Large intestine (tissue), 3 donors: ENCODE data around the gene CNDP1. TPM values are rescaled to one million over a fixed set of nuclear protein-coding genes. Genes with fewer than 3 reads are reported as not detected.
A peak's percentile ranks its signal among the peaks of the same experiment; 100 is the strongest.

ENCODE experiments used
- DNase-seq, 2 donors: peaks; one replicate each; pipeline versions ENCODE4 v3.0.0 to v3.0.0-alpha.2; 2013
- H3K27ac ChIP-seq: one replicate; pipeline ENCODE4 v1.5.1; 2013; ENCODE audit warnings: low read length
- H3K27me3 ChIP-seq: 2 replicates; pipeline ENCODE4 v1.6.1; 2013; ENCODE audit warnings: low read length; ENCODE audit not compliant: control insufficient read depth, insufficient read depth
- H3K36me3 ChIP-seq: 2 replicates; pipeline ENCODE4 v1.6.1; 2013; ENCODE audit warnings: low read length; ENCODE audit not compliant: control insufficient read depth, insufficient read depth
- H3K4me1 ChIP-seq: one replicate; pipeline ENCODE4 v1.6.1; 2013; ENCODE audit warnings: low read length; ENCODE audit not compliant: control insufficient read depth, insufficient read depth
- H3K4me3 ChIP-seq: one replicate; pipeline ENCODE4 v1.5.1; 2013; ENCODE audit warnings: low read length
- H3K9me3 ChIP-seq: one replicate; pipeline ENCODE4 v1.6.1; 2013; ENCODE audit warnings: mild to moderate bottlenecking, low read depth, low read length, moderate library complexity; ENCODE audit not compliant: control insufficient read depth
- whole genome bisulfite sequencing: methylation state at CpG from one replicate; pipeline ENCODE4 v1.1.5; 2013; ENCODE audit warnings: low lambda C conversion rate; ENCODE audit not compliant: insufficient coverage; 5-methylcytosine and 5-hydroxymethylcytosine counted together
- polyA plus RNA-seq: library from polyadenylated mRNA; unstranded; fragments of 120-200 nt; gene quantifications from one replicate; pipeline ENCODE4 v1.2.1, GENCODE V29; 2013

The CNDP1 gene
- polyA plus RNA-seq, 1 donor, result 0.27 TPM

GRCh38 chr18:74529811-74530583, 4.3 kb upstream of the CNDP1 start:
- no peak overlapping the region for H3K27ac ChIP-seq
- no CpG with 5 or more reads among the region's 25 CpGs for WGBS
- H3K9me3 ChIP-seq, result no peaks in the 10 kb centered on the region
- H3K36me3 ChIP-seq, result no peaks in the 10 kb centered on the region
- DNase-seq, result no peak
- no peak overlapping the region for H3K4me3 ChIP-seq
- H3K27me3 ChIP-seq, result no peaks in the 10 kb centered on the region
- H3K4me1 ChIP-seq, result peaks cover 11% of the 10 kb centered on the region

DNA sequence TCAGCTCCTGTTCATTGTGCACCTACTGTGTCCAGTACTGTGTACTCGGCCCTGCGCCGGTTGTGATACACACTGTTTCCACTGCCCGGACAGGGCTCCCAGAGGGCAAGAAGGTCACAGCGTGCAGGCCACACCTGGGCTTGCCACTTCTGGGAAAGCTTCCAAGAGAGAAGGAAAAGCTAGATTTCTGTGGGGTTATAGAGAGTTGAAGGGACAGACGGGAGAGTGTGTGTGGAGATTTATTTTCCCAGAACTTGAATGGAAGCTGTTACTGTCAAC, 3.8 kb upstream of the CNDP1 start:
- H3K27ac ChIP-seq, result no peak overlapping the region
- no peak for DNase-seq
- H3K4me1 ChIP-seq, result peaks cover 15% of the 10 kb centered on the region
- H3K27me3 ChIP-seq, result no peaks in the 10 kb centered on the region
- no CpG with 5 or more reads among the region's 6 CpGs for WGBS
- no peak overlapping the region for H3K4me3 ChIP-seq
- no peaks in the 10 kb centered on the region for H3K36me3 ChIP-seq
- H3K9me3 ChIP-seq, result no peaks in the 10 kb centered on the region

DNA sequence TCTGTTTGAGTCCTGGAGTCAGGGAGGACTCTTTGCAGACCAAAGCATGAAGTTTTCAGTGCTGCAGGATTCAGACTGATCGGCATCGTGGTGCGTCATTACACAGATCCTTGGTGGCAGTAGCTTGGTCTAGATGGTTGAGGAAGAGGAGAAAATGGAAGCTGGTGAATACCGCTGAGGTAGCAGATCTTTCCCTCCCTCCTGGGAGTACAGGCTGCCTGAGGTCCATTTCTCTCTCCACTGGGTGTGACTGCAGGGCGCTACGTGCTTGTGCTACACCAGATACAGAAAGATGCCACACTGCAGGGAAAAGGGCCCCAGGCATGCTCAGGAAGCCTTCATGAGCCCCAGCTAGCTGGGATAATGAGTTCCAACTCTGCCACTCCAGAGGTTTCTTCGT, 3.3 kb upstream of the CNDP1 start:
- H3K27ac ChIP-seq, result no peak overlapping the region
- H3K9me3 ChIP-seq, result no peaks in the 10 kb centered on the region
- H3K4me3 ChIP-seq, result no peak overlapping the region
- no peaks in the 10 kb centered on the region for H3K36me3 ChIP-seq
- no peak for DNase-seq
- H3K4me1 ChIP-seq, result peaks cover 12% of the 10 kb centered on the region
- WGBS, result no CpG with 5 or more reads among the region's 7 CpGs
- H3K27me3 ChIP-seq, result no peaks in the 10 kb centered on the region

DNA sequence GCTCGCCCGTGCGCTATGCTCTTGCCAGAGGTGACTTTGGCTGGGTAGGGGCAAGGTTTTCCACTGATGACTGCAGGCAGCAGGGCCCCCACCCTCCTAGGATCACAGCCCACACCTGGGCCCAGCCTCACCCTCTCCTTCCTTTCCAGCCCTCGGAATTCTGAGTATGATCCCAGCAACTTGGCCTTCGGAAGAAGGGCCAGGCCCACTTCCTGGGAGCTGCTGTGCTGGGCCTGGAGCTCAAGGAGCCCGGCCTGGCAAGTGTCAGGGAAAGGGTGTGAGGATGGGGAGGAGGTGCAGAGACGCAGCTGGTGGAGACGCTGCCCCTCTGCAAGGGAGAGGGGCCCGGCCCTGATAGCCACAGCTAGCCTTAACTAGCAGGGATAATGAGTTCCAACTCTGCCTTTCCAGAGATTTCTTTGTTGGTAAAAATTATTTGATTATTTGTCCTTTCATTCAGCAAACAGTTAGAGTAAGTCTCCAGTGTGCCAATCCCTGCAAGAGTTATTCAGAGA, 1.7 kb upstream of the CNDP1 start:
- Histone ChIP-seq H3K27me3 (no peaks in the 10 kb centered on the region), H3K4me3 (no peak overlapping the region), H3K9me3 (no peaks in the 10 kb centered on the region), H3K36me3 (no peaks in the 10 kb centered on the region), H3K4me1 (peaks cover 4% of the 10 kb centered on the region), H3K27ac (no peak overlapping the region)
- no CpG with 5 or more reads among the region's 9 CpGs for WGBS
- DNase-seq, result no peak

DNA sequence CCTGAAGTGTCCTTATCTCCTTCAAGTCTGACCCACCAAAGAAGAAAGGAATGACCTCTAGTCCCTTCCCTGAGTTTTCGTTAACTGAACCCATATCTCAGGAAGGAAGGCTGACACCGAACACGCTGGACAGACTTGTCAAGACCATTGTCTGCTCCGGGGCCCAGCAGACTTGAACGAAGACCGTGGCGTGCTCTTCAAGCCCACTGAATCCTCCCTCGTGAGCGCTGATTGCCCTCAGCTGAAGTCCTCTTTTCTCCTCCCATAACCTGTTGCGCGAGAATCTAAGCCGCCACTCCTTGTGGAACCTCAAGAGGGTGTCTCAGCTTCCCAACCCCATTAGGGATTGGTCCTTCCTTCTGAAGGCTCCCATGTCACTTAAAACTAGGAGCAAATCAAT, 634 bp upstream of the CNDP1 start:
- Histone ChIP-seq H3K27ac (no peak overlapping the region), H3K27me3 (no peaks in the 10 kb centered on the region), H3K4me3 (no peak overlapping the region), H3K4me1 (peaks cover 4% of the 10 kb centered on the region), H3K36me3 (no peaks in the 10 kb centered on the region), H3K9me3 (no peaks in the 10 kb centered on the region)
- DNase-seq, result no peak
- 100% methylated on average over 3 of the region's 12 CpGs for WGBS

DNA sequence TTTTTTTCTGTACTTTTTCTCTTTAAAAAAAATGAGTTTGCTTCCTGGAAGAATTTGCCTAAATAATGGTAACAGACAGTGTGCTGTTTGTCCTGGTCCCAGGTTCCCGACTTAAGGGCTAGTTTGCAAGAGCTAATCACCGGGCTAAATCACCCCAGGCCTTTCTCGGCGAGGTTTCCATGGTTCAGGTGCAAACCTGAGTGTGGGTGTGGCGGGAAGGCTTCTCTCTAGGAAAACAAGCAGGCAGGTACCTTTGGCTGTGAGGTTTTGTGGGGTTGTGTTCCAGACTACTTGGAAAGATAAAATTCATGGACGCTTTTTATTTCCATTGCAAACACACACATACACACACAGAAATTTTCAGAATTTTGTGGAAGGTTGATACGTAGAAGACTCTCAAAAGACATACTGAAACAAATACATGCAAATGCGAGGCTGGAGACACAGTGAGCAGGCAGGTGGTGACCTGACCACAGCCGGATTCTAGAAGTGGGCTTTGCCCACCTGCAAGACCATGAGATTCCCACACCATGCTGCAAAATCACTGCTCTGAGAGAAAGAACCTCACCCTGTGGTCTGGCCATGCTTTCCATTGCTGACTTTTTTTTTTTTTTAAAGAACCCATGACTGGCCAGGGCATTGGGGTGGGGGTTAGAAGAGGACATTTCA, 815 bp downstream of the CNDP1 start:
- DNase-seq, result peak in 1 of 2 donors; percentile 44
- H3K36me3 ChIP-seq, result no peaks in the 10 kb centered on the region
- H3K4me3 ChIP-seq, result no peak overlapping the region
- H3K27ac ChIP-seq, result no peak overlapping the region
- no CpG with 5 or more reads among the region's 9 CpGs for WGBS
- no peaks in the 10 kb centered on the region for H3K9me3 ChIP-seq
- H3K27me3 ChIP-seq, result no peaks in the 10 kb centered on the region
- H3K4me1 ChIP-seq, result peaks cover 4% of the 10 kb centered on the region

DNA sequence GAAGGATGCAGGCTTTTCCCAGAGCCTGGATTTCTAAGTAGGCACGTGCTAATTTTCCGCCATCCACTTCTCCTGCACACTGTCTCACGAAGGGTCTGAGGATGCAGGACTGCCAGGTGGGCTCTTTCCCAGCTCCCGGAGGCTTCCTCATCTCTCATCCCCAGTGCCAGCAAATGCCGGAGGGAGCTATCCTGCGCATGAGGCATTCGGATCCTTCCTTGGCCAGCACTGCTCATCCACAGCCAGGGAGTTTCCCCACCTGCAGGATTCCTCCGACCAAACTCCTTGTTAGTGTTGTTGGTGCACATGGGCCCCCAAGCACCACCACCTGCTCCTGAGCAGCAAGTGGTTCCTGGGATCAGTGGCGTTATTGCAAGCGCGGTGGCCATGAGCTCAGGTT, 5.0 kb downstream of the CNDP1 start:
- DNase-seq, result no peak
- H3K36me3 ChIP-seq, result no peaks in the 10 kb centered on the region
- H3K27ac ChIP-seq, result no peak overlapping the region
- H3K9me3 ChIP-seq, result no peaks in the 10 kb centered on the region
- no peaks in the 10 kb centered on the region for H3K27me3 ChIP-seq
- H3K4me1 ChIP-seq, result peaks cover 32% of the 10 kb centered on the region
- no CpG with 5 or more reads among the region's 11 CpGs for WGBS
- no peak overlapping the region for H3K4me3 ChIP-seq

DNA sequence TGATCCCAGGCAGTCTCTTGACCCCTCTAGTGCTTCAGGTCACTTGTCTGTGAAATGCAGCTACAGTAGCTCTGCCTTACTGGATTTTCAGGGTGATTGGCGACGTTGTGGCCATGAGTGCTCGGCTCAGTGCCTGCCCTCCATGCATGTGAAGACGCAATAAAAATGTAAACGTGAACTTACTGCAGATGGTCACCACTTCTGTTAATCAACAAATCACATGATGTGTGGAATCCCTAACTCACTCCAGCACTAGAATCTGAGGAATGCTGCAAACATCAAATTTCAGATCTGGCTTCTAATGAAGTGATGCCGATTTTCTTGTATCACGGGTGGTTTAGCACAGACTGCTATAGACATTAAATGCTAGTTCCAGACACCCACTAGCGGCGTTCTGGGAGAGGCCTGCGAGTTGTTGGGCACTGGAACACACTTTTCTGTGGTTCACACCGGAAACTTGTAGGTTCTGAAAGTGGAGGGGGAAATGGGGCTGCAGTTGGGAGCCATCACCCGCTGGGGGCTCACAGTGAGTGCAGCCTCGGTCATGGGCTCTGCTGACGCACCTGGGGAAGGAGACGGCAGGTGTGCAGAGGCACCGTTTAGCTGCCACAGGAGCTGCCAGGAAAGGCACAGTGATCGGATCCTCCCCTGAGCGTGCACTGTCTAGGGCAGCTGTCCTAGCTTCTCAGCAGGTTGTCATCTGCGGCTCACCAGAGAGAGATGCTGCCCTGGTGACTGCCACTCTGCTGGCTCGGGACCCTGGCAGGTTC, 6.5 kb downstream of the CNDP1 start:
- H3K27ac ChIP-seq, result peak overlapping the region; percentile 91
- peak in 1 of 2 donors; percentile 24 for DNase-seq
- H3K36me3 ChIP-seq, result no peaks in the 10 kb centered on the region
- WGBS, result no CpG with 5 or more reads among the region's 20 CpGs
- peaks cover 37% of the 10 kb centered on the region for H3K4me1 ChIP-seq
- no peak overlapping the region for H3K4me3 ChIP-seq
- H3K9me3 ChIP-seq, result no peaks in the 10 kb centered on the region
- no peaks in the 10 kb centered on the region for H3K27me3 ChIP-seq

DNA sequence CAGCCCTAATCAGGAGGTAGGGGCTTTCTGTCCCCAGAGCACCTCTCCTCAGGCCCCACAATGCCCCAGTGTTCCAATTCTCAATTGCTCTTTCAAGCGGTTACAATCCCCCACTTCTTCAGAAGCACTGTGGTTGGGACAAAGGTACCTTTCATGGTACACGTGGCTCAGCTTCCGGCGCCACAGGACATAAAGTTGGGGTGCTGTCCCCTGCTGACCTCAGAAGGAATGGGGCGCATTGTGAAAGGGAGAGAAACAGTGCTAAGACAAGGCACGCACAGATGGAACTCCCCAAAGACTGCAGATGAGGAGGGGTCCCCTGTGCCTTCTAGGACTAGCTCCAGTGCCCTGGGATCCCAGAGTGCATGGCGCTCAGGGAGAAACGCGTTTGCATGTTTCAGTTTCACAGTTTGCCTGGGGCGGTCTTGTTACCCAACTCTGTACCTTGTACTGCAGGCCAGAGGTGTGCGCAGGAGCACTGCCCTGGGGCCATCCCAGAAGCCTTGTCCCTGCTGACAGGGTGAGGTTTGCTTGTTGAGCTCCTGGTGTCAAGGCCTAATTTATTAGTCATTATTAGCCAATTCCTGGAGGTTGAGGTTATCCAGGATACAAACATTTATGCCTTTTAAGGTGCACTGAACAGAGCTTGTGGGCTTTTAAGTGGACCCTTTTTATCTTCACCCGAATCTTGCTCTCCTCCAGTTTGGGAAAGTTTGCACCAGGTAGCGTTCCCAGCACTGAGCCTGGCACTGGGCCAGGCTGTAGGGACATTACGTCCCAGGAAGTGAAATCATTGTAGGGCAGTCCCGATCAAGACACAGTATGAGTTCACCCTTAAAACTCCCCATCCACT, 7.6 kb downstream of the CNDP1 start:
- WGBS, result no CpG with 5 or more reads among the region's 15 CpGs
- H3K4me1 ChIP-seq, result peaks cover 46% of the 10 kb centered on the region
- H3K27me3 ChIP-seq, result no peaks in the 10 kb centered on the region
- H3K27ac ChIP-seq, result peak overlapping the region; percentile 91
- H3K36me3 ChIP-seq, result no peaks in the 10 kb centered on the region
- peak; percentile 96 to 98 for DNase-seq
- H3K4me3 ChIP-seq, result no peak overlapping the region
- H3K9me3 ChIP-seq, result no peaks in the 10 kb centered on the region

DNA sequence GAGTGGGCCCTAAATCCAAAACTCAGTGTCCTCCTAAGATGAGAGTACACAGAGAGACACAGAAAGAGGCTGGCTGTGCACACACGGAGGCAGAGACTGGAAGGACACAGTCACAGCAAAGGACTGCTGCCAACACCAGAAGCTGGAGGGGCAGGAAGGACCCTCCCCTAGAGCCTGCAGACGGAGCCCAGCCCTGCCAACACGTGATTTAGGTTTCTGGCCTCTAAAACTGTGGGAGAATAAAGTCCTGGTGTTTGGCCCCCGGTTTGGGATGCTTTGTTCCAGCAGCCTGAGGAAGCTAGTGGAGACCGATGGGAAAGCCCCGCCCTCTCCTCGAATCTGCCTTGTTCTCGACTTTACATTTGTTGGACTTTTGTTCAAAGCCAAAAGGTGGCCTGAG, 10.6 kb downstream of the CNDP1 start:
- H3K27ac ChIP-seq, result no peak overlapping the region
- WGBS, result no CpG with 5 or more reads among the region's 8 CpGs

More for the DNA sequence above, 10.6 kb downstream of the CNDP1 start:
- Histone ChIP-seq H3K27me3 (no peaks in the 10 kb centered on the region), H3K36me3 (no peaks in the 10 kb centered on the region), H3K4me1 (peaks cover 52% of the 10 kb centered on the region), H3K4me3 (no peak overlapping the region), H3K9me3 (peaks cover 5% of the 10 kb centered on the region)
- DNase-seq, result no peak
